Activated naive CD4-positive, alpha-beta T cell treated with anti-CD3 and anti-CD28 coated beads, Interleukin-2, amount 10 ng/mL, durations not matched to agents 5 hours and 36 hours (primary cell): ENCODE results near the gene OST4. TPM values are rescaled to one million over a fixed set of nuclear protein-coding genes. Genes with fewer than 3 reads are reported as not detected.

Experiments used
- total RNA-seq, 2 experiments: library from RNA; stranded (reverse); gene quantifications; one replicate each; pipeline ENCODE4 v1.2.3, GENCODE V29; 2021

Gene OST4
- total RNA-seq, result 100 to 1,000 TPM; 369 to 380 TPM

GRCh38 chr2:27071277-27071989 lies at the start of gene OST4:
Gene OST4 (minus strand): TSS chr2:27071654.

GRCh38 chr2:27118525-27119329 lies 47.3 kb upstream of the OST4 start, which contains the start of gene CGREF1:
Gene CGREF1 (minus strand): TSS chr2:27119128. CDS start chr2:27104366, 14,762 bp downstream.

GRCh38 chr2:27086724-27087593 lies 15.5 kb upstream of the OST4 start, which contains the start of gene KHK:
Gene KHK (plus strand): TSS chr2:27086772. CDS start chr2:27087260, 488 bp downstream.

GRCh38 chr2:27078267-27079194 lies 7.1 kb upstream of the OST4 start, which contains the start of gene EMILIN1:
Gene EMILIN1 (plus strand): TSS chr2:27078615. CDS start chr2:27079066, 451 bp downstream.

GRCh38 chr2:27050996-27051901 lies 20.2 kb downstream of the OST4 start, which contains the start of gene AGBL5:
Gene AGBL5 (plus strand): TSS chr2:27051668. CDS start chr2:27052959, 1,291 bp downstream.

GRCh38 chr2:27032495-27033252 lies 38.8 kb downstream of the OST4 start, which contains the start of gene TMEM214:
Gene TMEM214 (plus strand): TSS chr2:27032965. CDS start chr2:27033016, 51 bp downstream.

Other genes with a start within 250 kb of the OST4 start
- gene DPYSL5, start 223.5 kb downstream of the OST4 start, total RNA-seq, result under 1 TPM in 1 of 2 experiments, not detected in 1; 0.17 TPM
- gene MAPRE3, start 101.0 kb downstream of the OST4 start, total RNA-seq, result 1 to 10 TPM; 1.6 to 1.8 TPM
- 10 to 100 TPM; 69.5 to 69.7 TPM for gene TMEM214, start 38.7 kb downstream of the OST4 start, total RNA-seq
- 10 to 100 TPM; 16.0 to 17.1 TPM for gene AGBL5, start 20.0 kb downstream of the OST4 start, total RNA-seq
- gene EMILIN1, start 7.0 kb upstream of the OST4 start, total RNA-seq, result 1 to 10 TPM; 1.0 to 1.1 TPM
- gene KHK, start 15.1 kb upstream of the OST4 start, total RNA-seq, result 10 to 100 TPM; 10.1 to 11.1 TPM
- gene CGREF1, start 47.5 kb upstream of the OST4 start, total RNA-seq, result 1 to 10 TPM; 1.4 to 1.5 TPM
- gene ABHD1, start 52.2 kb upstream of the OST4 start, total RNA-seq, result under 1 TPM in 1 of 2 experiments, not detected in 1; 0.51 TPM
- gene PREB, start 63.0 kb upstream of the OST4 start, total RNA-seq, result 10 to 100 TPM; 58.4 to 62.1 TPM
- gene PRR30, start 67.8 kb upstream of the OST4 start, total RNA-seq, result not detected
- not detected for gene TCF23, start 77.3 kb upstream of the OST4 start, total RNA-seq
- gene ATRAID, start 140.4 kb upstream of the OST4 start, total RNA-seq, result 10 to 100 TPM; 69.8 to 70.7 TPM
- gene SLC5A6, start 140.6 kb upstream of the OST4 start, total RNA-seq, result 10 to 100 TPM; 19.7 to 21.1 TPM
- 10 to 100 TPM; 45.1 to 47.0 TPM for gene CAD, start 145.7 kb upstream of the OST4 start, total RNA-seq
- under 1 TPM; 0.08 to 0.12 TPM for gene SLC30A3, start 191.4 kb upstream of the OST4 start, total RNA-seq
- gene DNAJC5G, start 203.8 kb upstream of the OST4 start, total RNA-seq, result not detected
- under 1 TPM in 1 of 2 experiments, not detected in 1; 0.12 TPM for gene TRIM54, start 210.8 kb upstream of the OST4 start, total RNA-seq
- gene UCN, start 236.8 kb upstream of the OST4 start, total RNA-seq, result 1 to 10 TPM; 3.4 to 3.6 TPM